ENCODE data around the gene SPRED3. TPM values are rescaled to one million over a fixed set of nuclear protein-coding genes. Genes with fewer than 3 reads are reported as not detected.

The SPRED3 gene
- total and polyA plus RNA-seq, 2 donors (not counting 1 experiment from before 2014, with no cell fraction given) = 1.1 to 1.7 TPM

DNA sequence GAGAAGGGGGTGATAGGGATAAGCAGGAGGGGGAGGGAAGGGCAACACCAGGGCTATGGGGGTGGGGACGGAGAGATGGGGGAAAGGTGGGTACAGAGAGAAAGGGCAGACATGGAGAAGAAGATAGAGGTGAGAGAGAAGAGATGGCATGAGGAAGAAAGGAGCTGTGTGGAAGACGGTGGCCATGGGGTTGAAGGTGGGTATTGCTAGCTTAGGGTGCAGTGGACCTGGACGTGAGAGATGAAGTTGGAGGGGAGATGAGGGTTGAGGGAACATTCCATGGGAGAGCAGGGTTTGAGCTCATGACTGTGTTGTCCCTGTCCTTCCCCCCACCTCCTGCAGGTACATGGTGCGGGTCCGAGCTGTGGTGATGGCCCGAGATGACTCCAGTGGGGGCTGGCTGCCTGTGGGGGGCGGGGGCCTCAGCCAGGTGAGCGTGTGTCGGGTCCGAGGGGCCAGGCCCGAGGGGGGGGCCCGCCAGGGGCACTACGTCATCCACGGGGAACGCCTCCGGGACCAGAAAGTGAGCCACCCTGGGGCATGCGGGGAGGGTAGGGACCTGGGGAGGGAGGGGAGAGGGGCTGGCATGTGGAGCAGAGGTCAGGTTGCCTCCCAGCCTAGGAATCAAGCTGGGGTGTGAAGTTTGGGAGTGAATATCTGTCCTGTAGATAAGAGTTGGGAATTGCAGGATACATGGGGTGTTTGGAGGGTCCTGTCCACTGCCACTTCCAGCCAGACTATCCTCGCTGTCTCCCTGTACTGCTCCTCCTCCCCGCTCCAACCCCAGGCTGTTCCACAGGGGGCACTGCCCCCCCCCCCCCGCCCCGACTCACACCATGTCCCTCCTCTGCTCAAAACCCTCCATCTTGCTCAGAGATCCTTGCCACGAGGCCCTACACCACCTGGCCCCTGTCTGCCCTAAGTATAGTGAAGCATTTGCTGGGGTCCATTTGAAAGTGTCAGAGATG lies 1.7 kb downstream of the SPRED3 start:
- no peak for ATAC-seq (ENCODE audit: low read depth)
- no peak for TF ChIP-seq EZH2 (IDR thresholded peaks at IDR 0.05; ENCODE audit: borderline replicate concordance, insufficient read depth, low read depth, low read length, poor library complexity, severe bottlenecking)
- TF ChIP-seq, protein P1, sequence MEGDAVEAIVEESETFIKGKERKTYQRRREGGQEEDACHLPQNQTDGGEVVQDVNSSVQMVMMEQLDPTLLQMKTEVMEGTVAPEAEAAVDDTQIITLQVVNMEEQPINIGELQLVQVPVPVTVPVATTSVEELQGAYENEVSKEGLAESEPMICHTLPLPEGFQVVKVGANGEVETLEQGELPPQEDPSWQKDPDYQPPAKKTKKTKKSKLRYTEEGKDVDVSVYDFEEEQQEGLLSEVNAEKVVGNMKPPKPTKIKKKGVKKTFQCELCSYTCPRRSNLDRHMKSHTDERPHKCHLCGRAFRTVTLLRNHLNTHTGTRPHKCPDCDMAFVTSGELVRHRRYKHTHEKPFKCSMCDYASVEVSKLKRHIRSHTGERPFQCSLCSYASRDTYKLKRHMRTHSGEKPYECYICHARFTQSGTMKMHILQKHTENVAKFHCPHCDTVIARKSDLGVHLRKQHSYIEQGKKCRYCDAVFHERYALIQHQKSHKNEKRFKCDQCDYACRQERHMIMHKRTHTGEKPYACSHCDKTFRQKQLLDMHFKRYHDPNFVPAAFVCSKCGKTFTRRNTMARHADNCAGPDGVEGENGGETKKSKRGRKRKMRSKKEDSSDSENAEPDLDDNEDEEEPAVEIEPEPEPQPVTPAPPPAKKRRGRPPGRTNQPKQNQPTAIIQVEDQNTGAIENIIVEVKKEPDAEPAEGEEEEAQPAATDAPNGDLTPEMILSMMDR (IDR thresholded peaks at IDR 0.05) = no peak

More for the DNA sequence above, 1.7 kb downstream of the SPRED3 start:
- no peaks in the 10 kb centered on the region for H3K79me2 ChIP-seq (ENCODE audit: control insufficient read depth, insufficient read depth, low read length)
- no peak overlapping the region for H3K4me2 ChIP-seq (replicated peaks; ENCODE audit: low read depth, low read length, poor library complexity, severe bottlenecking)
- no peak overlapping the region for H3K4me3 ChIP-seq (ENCODE audit: control extremely low read depth in 1 of 5, extremely low read depth in 1 of 5, insufficient read depth in 1 of 5, low read depth in 2 of 5, low read length in 4 of 5)
- no peak overlapping the region for H3K9ac ChIP-seq (ENCODE audit: low read length)
- H3K27me3 Mint-ChIP-seq = peaks cover 38% of the 10 kb centered on the region
- H3K9me3 ChIP-seq (ENCODE audit: control extremely low read depth in 1 of 3, control insufficient read depth in 2 of 3, insufficient read depth in 1 of 3, low read length in 2 of 3) = peaks cover 0 to 34% (median 0%) of the 10 kb centered on the region in 3 donors
- no peak overlapping the region for H2AFZ ChIP-seq (ENCODE audit: insufficient read depth, low read depth, low read length, poor library complexity, severe bottlenecking)
- H3K27ac Mint-ChIP-seq = no peak overlapping the region
- ChIA-PET POLR2A (interaction anchor here (0.6 to 0.7 kb wide), 2 partner anchors 275 to 352 kb away, joined by 3 to 4 read pairs; no protein-coding TSS in a partner anchor), CTCF (interaction anchor here (0.6 to 2.7 kb wide), 2 partner anchors 13 to 349 kb away, joined by 3 to 9 read pairs; partner anchors contain the start of gene FAM98C)
- H3K4me1 Mint-ChIP-seq = peaks cover 37% of the 10 kb centered on the region
- no peak overlapping the region for H3K27ac ChIP-seq (ENCODE audit: low read length in 2 of 2)
- intact Hi-C loops (cut with micrococcal nuclease) = loop anchor here (5.0 kb wide), 1 partner anchor 227 kb away; the partner anchor contains the start of genes EIF3K and MAP4K1
- peak overlapping the region; percentile 8 for H3K4me3 Mint-ChIP-seq
- WGBS (ENCODE audit: insufficient coverage) = 46% methylated on average over 13 of the region's 22 CpGs
- H3K4me1 ChIP-seq (ENCODE audit: control insufficient read depth in 2 of 2, insufficient read depth in 2 of 2, low read length in 2 of 2) = peaks cover 46 to 47% of the 10 kb centered on the region in 2 donors
- no peaks in the 10 kb centered on the region for H3K9me3 Mint-ChIP-seq (ENCODE audit: insufficient read depth)
- H3K27me3 ChIP-seq (replicated peaks in 1 of 4; ENCODE audit: control extremely low read depth in 1 of 4, control insufficient read depth in 3 of 4, insufficient read depth in 4 of 4, low read length in 3 of 4) = peaks cover 0 to 56% (median 26%) of the 10 kb centered on the region in 4 experiments
- peak; percentile 24 for DNase-seq
- H4K20me1 ChIP-seq (ENCODE audit: control insufficient read depth, insufficient read depth, low read length, poor library complexity, severe bottlenecking) = peaks cover 29% of the 10 kb centered on the region
- peaks cover 0 to under 1% of the 10 kb centered on the region in 2 experiments for H3K36me3 ChIP-seq (replicated peaks in 1 of 2; ENCODE audit: control extremely low read depth in 1 of 2, control insufficient read depth in 1 of 2, extremely low read depth in 1 of 2, insufficient read depth in 2 of 2, low read length in 1 of 2)

Data from B cell (primary cell).